Stimulated activated CD8-positive, alpha-beta memory T cell treated with anti-CD3 and anti-CD28 coated beads, Interleukin-12 subunit alpha, Interleukin-12 subunit beta, amount 100 ng/mL, for 1 hour (primary cell): Measurements from ENCODE around the gene AP3B1.
"Not testable (repeated sequence)": the region's sequence is repeated elsewhere in the genome, so short reads cannot be mapped to it uniquely, and the experiment has no call there.

Experiments
- DNase-seq: peaks from one replicate; pipeline ENCODE4 v3.0.0-alpha.2; 2020; ENCODE audit warnings: low read depth

Gene AP3B1

DNA sequence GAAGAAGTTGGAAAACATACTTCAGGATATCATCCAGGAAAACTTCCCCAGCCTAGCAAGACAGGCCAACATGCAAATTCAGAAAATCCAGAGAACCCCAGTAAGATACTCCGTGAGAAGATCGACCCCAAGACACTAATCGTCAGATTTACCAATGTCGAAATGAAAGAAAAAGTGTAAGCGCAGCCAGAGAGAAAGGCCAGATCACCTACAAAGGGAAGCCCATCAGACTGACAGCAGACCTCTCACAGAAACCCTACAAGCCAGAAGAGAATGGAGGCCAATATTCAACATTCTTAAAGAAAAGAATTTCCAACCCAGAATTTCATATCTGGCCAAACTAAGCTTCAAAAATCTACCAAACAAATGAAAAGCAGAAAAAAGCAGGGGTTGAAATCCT, 227.8 kb downstream of the AP3B1 start:
- DNase-seq = not testable (repeated sequence)

DNA sequence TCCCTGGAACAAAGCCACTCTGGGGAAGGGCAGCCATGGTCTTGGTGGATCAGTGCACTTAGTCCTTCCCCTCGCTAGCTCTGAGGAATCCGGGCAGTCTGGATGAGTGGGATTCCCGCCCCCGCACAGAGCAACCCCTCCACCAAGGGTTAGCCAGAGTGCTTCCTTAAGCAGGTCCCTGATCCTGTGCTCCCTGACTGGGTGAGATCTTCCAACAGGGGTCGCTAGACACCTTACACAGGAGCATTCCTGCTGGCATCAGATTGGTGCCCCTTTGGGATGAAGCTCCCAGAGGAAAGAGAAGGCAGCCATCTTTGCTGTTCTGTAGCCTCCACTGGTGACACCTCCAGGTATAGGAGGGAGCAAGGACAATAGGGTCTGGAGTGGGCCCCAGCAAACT, 228.8 kb downstream of the AP3B1 start:
- DNase-seq = no peak

DNA sequence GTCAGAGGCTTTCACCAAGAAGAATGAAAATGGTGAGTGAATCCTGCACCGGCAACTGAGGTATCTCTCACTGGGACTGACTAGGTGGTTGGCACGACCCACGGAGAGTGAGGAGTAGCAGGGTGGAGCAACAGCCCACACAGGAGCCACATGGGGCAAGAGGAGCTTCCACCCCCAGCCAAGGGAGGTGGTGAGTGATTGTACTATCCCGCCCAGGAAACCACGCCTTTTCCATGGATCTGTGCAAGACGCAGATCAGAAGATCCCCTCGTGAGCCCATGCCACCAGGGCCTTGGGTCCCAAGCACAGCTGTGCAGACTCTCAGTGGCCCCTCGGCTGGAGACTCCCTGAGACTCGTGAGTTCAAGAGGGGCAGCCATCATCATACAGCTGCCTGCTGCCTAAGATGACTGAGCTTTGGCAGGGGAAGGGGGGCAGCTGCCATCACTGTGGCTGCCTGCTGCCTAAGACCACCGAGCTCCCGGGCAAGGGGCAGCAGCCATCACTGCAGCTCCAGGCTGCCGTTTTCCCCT, 229.5 kb downstream of the AP3B1 start:
- DNase-seq = no peak

DNA sequence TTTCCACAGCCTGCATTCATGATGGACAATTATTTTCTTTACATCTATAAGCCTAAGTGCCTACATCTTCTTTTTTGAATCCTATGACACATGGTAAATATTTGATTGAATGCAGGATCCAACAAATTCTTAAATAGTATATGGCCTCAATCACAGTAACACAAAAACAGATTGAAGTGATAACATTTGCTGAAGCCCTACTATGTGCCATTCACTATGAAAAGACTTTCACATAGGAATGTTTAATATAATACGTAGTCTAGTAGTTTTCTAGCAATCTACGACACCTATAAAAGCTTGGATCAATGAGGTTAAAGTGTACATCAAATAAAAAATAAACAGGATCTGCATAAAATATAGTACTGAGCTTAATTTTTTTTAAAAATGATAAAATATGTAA, 231.0 kb downstream of the AP3B1 start:
- DNase-seq = no peak

DNA sequence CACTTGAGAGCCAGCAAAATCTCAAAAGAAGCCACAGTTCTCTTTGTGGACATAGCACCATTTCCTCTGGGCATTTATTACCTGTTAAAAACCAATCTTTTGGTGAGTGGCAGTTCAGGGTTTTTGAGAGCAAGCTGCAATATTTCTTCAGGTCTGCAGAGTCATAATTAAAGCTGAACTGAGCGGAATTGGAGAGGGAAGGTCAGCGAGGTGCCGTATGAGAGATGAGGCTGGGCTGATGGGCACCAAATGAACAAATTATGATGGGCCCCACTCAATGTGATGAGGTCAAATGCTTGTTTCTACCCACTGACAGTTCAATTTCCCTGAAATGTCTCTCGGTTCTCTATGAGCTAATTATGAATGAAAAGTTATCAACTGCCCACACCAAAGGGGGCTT, 231.9 kb downstream of the AP3B1 start:
- no peak for DNase-seq

DNA sequence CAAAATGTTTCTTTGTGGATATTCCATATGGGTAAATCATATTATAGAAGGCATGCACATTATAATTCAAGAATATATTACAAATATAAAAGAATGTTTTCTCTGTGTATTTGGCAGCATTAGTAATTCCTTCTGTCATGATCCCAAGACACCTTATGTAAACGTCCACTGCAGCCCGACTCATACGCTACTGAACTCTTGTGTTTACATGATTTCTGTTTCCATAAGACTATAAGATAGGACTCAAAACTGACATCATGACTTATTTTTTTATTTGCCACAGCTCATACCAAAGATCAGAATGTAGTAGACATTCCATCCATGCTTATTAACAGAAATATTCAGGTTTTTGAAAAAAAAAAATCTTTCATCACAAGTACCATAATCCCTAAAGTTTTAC, 234.1 kb downstream of the AP3B1 start:
- DNase-seq = no peak

DNA sequence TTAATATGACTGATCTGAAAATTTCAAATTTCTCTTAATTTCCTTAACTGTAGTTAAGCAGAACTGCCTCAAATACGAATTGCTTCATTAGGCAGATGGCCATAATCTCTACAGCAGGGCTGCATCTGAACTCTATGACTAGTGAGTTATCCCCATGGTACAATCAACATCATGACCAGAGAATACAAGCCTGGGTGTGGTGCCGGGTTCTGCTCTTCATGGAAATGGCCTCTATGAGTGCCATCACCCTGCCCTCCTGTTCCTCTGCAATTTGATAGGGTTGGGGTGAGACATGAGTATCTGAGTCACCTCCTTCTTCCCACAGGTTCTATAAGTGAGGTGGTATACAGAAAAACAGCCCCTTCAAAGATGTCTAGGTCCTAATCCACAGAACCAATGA, 235.9 kb downstream of the AP3B1 start:
- DNase-seq = no peak

DNA sequence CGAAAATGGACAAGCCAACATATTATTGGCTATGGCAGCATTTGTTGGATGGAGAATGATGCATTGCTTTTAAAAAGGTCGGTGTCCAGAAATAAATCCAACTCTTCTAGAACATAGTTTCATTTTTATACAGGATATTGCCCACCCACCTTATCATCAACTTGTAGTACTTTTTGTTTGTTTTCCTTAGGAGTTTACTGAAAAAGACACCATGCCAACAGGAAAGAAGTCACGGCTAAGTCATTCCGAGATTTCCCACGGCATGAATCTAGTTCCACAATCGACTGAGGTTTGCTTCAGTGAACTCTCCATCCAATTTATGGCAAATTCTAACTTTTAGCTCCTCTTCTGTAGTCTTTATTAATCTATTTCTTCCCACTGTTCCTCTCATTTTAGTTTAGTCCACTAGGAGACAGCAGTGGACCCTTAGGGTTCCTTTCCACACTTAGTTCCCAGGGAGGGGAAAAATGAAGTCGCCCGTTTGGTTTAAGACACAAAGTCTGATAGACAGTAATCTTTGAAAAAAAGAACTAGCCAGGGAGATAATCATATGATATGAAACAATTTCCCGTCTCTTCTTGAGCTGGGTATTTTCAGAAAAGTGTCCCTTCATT, 237.5 kb downstream of the AP3B1 start:
- DNase-seq = no peak

DNA sequence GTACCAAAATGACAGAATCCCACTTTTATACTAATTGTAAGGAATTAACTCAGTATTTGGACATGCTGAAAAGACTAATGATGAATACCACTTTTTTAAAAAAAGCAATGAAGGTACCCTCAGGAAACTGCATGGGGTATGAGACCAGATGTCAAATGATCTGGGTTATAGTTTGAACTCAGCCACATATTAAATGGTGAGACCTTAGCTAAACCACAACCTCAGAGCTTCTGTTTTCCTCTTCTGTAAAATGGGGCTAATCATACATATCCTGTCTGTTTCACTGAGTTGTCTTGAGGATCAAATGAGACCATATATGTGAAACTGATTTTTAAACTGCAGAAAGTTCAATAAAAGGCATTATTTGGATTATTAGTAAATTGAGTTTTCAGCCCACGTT, 238.4 kb downstream of the AP3B1 start:
- no peak for DNase-seq

DNA sequence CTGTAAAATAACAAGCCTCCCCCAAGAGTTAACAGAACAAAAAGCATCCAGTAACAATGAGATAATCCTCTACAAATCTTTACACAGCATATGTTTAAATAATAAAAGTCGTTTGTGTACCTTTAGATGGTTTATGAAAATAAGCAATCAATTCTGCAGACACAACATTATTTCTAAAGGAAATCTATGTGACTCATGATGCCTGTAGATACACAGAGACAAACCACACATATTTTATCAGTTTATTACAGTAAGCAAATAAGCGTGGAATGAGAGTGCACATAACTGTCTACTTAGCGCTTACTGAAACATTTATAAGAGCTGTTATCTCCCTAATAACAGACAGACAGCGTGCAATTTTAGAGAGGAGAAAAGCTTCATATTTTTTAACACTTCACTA, 243.6 kb downstream of the AP3B1 start:
- DNase-seq = no peak

DNA sequence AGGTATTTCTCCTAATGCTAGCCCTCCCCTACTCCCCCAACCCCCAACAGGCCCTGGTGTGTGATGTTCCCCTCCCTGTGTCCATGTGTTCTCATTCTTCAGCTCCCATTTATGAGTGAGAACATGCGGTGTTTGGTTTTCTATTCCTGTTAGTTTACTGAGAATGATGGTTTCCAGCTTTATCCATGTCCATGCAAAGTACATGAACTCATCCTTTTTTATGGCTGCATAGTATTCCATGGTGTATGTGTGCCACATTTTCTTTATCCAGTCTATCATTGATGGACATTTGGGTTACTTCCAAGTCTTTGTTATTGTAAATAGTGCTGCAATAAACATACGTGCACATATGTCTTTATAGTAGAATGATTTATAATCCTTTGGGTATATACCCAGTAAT, 247.7 kb downstream of the AP3B1 start:
- not testable (repeated sequence) for DNase-seq

DNA sequence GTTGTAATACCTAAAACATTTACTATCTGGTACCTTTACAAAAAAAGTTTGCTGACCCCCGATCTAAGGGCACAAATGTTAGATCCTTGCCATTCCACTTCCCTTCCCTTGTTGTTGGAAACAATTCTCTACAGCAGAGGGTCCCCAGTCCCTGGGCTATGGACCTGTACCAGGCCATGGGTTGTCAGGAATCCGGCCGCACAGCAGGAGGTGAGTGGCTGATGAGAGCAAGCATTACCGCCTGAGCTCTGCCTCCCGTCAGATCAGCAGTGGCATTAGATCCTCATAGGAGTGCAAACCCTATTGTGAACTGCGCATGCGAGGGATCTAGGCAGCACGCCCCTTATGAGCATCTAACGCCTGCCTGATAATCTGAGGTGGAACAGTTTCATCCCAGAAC, 248.5 kb downstream of the AP3B1 start:
- no peak for DNase-seq

DNA sequence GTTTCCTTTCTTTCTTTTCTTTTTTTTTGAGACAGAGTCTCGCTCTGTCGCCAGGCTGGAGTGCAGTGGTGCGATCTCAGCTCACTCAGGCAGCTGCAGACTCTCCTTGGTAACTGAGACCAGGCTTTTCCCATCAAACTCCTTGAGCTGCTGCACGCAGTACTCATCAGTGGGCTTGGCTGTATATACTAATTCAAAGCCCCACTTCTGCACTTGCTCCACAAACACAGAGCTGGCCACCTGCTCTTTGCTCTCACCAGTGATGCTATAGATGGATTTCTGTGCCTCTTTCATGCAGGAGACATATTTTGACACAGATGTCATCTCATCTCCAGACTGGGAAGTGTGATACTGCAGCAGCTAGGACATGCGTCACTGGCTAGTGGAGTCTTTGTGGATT, 252.7 kb downstream of the AP3B1 start:
- DNase-seq = no peak

DNA sequence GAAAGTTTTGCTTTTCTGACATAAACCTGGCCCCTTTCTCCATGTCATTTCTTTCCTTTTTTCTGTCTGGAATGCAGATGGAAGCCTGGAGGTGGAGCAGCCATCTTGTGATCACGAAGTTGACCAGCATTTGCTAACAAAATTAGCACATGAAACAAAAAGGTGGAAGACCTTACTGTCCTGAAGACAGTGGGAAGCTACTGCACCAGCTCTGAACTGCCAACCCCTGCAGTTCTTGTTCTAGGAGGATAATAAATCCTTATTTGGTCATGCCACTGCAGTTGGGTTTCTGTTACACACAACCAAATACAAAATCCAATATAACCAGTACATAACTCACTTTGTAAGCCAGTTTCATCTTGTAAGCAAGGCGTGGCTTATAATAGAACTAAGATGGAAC, 269.0 kb downstream of the AP3B1 start:
- no peak for DNase-seq

DNA sequence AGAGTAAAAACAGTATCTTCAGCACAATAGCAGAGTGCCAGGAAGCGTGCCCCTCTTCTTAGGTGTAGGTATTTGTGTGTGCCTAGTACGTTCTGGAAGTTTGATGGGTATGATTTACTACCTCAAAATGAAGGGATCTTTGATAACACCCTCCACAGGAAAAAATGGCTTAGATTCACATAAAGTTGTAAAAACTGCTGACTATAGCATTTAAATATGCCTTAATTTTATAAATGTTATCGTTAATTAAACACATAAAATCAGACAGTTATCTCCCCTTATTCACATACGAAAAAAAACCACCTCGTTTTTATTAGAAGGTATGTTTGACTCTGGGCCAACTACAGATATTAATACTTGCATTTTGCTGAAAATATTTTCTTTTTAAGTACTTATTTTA, 274.8 kb downstream of the AP3B1 start:
- no peak for DNase-seq

DNA sequence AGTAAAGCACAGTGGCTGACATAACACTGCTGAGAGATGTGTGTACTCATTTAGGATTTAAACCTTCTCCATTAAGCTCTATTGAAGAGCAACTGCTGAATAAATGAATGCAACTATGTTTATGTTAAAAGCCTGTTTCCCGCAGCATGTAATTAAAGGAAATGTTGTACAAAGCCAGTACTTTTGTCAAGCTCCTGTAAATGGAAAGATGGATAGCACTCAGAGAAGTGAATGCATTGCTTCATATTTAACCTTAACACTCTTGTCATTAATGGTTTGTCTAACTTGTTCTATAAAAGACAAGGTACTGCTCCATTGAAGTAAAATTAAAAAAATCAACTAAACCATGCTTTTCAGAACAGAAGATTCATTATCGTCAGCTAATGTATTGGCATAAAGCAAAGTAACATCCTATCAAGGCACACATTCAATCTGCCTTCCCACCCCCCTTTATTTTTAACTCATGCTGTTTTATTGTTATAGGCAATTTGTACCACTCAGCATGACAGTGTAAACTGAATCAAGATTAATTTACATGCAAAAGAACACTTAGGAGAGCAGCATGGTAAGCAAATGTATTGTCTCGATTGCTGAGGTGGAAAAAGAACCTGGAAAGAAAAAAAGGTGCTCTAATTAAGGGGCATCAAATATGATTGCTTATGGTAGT, 277.5 kb downstream of the AP3B1 start:
- DNase-seq = no peak

DNA sequence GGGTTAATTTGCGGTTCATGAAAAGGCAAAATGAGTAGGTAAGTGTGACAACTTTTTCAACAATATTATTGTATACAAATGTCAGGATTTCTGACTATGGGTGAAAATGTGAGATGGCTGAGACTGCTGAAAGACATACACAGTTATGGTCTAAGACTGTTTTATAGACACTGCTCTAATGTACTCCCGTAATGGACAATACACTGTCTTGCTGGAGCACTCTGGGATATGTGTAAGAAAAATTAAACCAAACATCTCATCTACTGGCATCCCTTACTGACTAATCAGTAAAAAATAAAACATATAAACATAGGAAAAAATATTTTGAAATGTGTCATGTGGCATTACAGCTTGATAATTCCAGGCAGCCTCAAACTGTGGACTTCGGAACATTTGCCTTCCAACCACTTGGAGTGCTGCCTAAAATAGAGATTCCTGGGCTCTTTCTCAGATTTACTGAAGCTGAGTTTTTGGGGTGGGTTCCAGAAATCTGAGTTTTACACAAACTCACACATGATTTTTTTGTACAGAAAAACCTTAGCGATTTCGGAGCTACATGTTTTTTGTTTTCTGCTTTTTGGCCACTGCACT, 284.5 kb downstream of the AP3B1 start:
- no peak for DNase-seq

DNA sequence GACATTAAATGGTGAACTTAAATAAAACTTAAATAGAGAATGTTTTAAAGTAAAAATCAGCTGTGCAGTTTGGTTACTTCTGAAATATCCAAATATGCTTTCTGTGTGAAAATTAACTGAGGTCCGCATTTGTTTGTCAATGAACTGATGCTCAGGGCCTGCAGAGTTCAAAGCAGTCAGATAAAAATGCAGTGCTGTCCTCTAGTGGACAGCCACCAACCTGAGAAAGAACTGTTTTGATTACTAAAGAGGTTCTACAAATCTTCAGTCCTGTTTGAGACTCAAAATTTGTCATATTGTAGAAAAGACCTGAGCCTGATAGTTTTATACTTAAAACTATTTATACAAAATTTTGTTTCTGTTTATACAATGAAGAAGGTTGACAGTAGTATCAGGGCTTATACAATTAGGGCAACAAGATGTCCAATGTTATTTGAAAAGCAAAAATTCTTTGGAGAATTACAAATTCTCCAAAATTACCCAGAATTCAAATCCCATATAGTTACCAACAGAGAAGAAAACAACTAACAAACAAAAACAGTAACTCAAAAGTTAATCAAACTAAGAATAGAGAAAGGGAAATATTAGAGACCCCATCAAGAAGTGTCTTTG, 286.0 kb downstream of the AP3B1 start:
- DNase-seq = no peak

DNA sequence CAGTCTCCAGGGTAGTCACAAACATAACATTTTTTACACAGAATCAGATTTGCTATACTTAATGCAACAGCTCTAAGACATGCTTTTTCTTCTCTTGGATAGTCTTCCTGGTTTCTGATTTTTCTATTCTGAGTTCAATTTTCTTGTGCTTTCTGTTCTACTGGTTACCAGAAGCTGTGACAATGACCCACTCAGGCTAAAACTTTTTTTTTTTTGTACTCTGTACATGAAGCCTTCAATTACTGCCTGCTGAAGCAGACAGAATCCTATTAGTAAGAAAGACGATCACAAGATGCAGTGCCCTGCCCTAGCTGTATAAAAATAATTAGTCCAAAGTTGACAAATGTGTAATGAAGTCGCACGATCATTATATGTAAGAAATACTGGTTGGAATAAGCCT, 287.3 kb downstream of the AP3B1 start:
- no peak for DNase-seq

DNA sequence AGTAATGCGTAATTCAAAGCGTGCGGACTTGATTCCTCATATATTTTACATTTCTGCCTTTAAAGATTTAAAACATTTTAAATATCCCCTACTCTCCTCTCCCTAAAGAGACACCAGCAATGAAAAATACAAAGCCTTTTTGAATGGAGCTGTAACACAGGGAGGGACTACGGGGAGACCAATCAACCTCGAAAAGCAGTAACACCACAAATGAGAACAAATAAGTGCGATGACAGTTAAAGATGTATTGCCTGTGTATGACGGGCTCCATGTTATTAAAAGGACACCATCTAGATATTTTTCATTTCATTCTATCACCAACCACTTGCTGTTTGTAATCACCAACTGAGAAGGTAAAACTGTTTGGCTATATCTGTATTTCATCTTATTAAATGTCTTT, 288.0 kb downstream of the AP3B1 start:
- no peak for DNase-seq

DNA sequence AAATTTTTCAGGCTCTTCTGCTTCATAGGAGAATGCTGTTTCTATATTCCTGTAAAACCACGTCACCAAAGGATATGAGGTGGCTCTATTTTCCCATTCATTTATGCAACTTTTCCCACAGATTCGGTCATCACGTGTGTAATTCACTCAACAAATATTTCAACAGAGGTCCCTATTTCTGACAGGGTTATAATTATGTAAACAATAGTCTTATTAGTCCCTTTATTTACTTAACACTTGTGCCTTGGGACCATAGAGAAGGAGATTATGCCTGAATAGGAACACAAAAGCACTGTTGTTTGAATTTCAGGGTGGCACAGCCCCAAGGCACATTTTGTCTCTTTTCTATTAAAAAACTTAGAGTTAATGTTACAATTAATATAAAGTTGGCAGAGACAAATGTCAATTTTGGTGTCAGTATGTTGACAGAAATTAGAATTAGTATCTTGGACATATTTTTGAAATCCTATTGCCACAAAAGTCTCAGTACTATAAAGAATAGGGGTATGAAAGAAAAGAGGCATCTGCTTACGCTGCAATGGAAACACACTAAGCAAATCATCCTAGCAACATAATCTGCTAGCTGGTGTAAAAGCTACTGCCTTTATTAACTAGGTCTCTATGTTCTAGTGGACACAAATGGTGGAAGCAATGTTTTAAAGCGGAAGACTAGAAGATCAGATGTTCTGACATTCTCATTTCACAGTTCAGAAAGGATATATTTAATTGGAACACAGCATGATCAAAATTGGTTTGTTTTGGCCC, 289.3 kb downstream of the AP3B1 start:
- no peak for DNase-seq

DNA sequence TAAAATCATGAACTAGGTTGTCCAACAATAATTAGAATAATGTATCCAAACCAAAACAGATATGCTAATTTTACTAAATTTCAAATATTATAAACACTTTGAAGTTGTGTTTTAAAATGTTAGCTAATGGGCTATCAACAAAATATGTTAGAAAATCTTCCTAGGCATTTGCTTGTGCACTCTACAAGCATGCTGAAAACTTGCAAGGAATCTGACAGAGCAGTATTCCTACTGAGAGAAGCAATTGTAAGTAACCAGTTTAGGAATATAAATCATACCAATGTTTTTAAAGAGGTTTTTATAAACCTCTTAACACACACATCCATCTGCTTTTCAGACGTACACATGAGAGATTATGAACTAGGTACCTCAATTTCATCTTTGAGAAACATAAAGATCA, 289.9 kb downstream of the AP3B1 start:
- no peak for DNase-seq
